ENCODE data around the gene CLDN9.
"Not testable (repeated sequence)": the region's sequence is repeated elsewhere in the genome, so short reads cannot be mapped to it uniquely, and the experiment has no call there.

CLDN9 gene

DNA sequence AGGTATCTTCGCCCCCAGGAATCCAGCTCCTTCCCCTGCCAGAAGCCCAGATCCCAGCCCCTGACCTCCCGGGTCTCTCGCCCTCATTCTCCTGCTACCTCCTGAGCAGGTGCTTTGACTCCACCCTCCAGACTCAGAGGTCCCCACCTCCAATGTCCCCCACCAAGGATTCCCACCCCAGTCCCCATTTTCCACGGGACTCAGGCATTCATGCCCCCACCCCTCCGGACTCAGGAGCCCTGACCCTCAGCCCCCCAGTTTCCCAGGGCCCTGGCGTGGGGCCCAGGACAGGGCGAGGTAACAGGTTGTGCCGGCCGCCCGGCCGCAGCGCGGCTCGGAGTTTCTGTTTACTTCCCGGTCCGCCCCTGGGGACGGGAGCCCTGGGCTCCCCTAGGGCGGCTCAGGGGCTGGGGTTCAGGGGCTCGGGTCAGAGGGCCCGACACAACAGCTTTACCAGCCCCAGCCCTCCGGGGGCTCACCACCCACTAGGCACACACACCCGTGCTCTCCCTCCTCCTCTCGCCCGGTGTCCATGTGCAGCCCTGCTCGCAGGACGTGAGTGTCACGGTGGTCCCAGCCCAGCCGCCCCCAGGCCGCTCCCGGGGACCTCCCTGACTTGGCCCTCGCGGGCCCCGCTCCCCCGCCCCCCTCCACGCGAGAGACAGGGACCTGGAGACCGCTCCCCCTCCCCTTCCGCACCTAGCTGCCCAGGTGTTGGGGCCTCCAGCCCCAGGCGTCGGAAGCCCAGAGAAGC lies 23.4 kb downstream of the CLDN9 start:
- DNase-seq: no peak

DNA sequence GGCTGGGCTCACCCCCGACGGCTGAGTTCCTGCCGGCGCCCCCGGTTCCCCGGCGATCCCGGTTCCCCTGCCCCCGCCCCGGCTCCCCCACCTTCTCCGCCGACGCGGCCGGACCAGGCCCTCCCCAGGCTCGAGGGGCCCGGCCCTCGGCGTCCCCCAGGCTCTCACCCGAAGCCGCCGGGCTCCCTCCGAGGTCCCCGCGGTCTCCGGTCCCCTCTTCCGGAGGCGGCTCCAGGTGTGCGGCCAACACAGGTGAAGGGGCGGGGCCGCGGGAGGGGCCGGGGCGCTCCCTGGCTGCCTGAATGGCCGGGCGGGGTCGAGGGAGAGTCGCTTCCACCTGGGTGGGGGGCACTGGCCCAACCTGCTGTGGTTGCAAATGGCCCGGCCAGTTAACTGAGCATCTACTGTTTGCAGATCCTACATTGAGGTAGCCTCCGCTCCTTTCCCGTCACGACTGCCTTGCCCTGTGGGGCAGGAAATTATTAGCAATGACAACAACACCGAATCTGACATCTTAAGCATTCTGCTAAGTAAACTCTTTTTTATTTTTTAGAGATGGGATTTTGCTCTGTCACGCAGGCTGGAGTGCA lies 24.1 kb downstream of the CLDN9 start, which contains the start of gene BICDL2:
Gene BICDL2 (minus strand): TSS at position 219 of the 590 bp plus-strand sequence. CDS start 1,448 bp downstream, outside the sequence.
- DNase-seq: no peak

GRCh38 chr16:3038256-3038655 lies 25.5 kb downstream of the CLDN9 start:
- DNase-seq: no peak

- DNase-seq: no peak
Measured at GRCh38 chr16:3038896-3039295, 26.2 kb downstream of the CLDN9 start.

- DNase-seq: no peak
Measured at GRCh38 chr16:3042376-3042775, 29.7 kb downstream of the CLDN9 start.

- DNase-seq: no peak
Measured at GRCh38 chr16:3044708-3045107, 32.0 kb downstream of the CLDN9 start.

- no peak for DNase-seq
Measured at GRCh38 chr16:3045758-3046640, 33.3 kb downstream of the CLDN9 start, which contains the start of gene MMP25. Gene MMP25, plus strand, starts transcription at chr16:3046561. Its CDS starts 357 bp downstream, at chr16:3046918.

DNA sequence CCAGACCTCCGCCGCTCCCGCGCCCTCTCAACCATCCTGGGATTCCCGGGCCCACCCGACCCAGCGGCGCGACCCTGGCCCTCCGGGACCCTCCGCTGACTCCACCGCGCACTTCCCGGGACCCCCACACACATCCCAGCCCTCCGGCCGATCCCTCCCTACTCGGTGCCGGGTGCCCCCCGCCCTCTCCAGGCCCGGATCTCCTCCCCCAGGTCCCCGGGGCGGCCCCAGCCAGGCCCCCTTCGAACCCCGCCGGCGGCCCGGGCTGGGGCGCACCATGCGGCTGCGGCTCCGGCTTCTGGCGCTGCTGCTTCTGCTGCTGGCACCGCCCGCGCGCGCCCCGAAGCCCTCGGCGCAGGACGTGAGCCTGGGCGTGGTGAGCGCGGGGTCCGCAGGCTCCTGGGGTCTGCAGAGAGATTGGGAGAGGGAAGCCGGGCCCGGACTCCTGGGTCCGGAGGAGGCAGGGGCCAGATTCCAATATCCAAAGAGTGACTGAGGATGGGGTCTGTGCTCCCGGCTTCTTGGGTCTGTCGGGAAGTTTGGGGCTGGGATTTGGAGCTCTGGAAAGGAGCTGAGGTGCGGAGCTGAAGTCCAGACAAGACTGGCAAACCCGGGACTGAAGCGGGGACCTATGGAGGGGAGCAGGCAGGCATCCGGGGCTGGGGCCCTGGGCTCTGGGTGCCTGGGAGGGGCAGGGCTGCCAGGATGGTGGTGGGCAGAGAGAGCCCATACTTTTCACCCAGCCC lies 34.1 kb downstream of the CLDN9 start:
- no peak for DNase-seq

GRCh38 chr16:3047387-3047720 lies 34.6 kb downstream of the CLDN9 start:
- no peak for DNase-seq

DNA sequence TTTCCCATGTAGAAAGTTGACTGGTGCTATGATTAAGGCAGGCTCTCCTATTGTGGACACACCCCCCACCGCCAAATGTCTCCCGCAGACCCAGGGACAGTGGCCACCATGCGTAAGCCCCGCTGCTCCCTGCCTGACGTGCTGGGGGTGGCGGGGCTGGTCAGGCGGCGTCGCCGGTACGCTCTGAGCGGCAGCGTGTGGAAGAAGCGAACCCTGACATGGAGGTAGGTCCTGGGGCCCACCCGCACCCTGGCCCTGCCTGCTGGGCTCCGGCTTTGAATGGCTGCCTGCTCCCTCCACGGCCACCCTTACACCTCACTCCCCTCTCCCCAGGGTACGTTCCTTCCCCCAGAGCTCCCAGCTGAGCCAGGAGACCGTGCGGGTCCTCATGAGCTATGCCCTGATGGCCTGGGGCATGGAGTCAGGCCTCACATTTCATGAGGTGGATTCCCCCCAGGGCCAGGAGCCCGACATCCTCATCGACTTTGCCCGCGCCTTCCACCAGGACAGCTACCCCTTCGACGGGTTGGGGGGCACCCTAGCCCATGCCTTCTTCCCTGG lies 37.3 kb downstream of the CLDN9 start:
- DNase-seq: no peak

- no peak for DNase-seq
Measured at GRCh38 chr16:3050487-3050886, 37.8 kb downstream of the CLDN9 start.

DNA sequence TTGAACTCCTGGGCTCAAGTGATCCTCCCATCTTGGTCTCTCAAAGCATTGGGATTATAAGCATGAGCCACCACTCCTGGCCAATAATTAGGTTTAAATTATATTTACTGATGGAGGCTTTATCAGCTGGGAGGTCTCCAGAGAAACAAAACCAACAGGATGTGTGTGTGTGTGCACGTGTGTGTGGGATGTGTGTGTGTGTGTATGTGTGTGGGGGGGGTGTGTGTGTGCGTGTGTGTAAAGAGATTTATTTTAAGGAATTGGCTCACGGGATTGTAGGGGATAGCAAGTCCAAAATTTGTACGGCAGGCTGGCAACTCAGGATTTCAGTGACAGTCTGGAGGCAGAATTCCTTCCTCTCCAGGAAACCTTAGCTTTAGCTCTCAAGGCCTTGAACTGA lies 38.3 kb downstream of the CLDN9 start:
- no peak for DNase-seq

GRCh38 chr16:3051494-3051893 lies 38.8 kb downstream of the CLDN9 start:
- DNase-seq: no peak

GRCh38 chr16:3052571-3053329 lies 40.0 kb downstream of the CLDN9 start:
- DNase-seq: not testable (repeated sequence)

- not testable (repeated sequence) for DNase-seq
Measured at GRCh38 chr16:3053330-3053710, 40.6 kb downstream of the CLDN9 start.

DNA sequence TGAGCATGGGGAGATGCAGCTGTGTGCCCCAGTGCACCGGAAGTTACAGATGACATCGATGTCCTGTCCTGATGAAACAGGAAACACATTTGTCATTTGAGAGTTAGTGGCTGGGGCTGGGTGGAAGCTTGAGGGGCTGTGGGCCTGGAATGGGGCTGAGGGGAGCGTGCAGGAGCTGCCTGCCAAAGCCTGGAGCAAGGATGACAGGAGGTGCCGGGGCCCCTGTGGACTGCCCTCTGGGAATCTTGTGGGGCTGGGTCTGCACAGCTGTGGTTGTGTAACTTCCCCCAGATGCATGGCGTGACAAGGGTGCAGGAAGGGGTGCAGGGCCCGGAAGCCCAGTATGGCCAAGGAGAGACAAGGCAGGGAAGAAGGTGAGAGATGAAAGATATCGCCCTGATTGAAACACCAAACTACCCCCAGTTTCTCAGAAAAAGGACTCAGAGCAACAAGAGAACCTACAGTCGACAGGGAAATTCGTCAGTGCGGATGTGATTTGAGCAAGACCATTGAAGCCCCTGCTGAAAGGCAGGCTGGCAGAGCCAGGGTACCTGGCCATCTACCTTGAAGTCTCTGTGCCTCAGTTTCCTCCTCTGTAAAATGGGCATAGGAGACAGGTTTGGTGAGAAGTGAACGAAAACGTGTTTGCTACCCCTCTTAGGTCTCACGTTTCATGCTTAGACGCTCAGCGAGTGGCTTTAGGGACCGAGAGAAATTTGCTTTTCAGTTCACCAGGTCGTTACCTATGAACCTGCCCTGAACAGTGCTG lies 42.4 kb downstream of the CLDN9 start:
- no peak for DNase-seq

- DNase-seq: not testable (repeated sequence)
Measured at GRCh38 chr16:3055734-3056115, 43.0 kb downstream of the CLDN9 start.

- DNase-seq: no peak
Measured at GRCh38 chr16:3056336-3057180, 43.8 kb downstream of the CLDN9 start.

GRCh38 chr16:3057181-3058138 lies 44.7 kb downstream of the CLDN9 start:
- no peak for DNase-seq

All from activated T-cell treated with anti-CD3 and anti-CD28 coated beads for 4 hours (primary cell).